Right atrium auricular region (tissue), 2 donors: Measurements from ENCODE around the gene OPRD1. TPM values are rescaled to one million over a fixed set of nuclear protein-coding genes. Genes with fewer than 3 reads are reported as not detected.
"Not testable (repeated sequence)": the region's sequence is repeated elsewhere in the genome, so short reads cannot be mapped to it uniquely, and the experiment has no call there.

Experiments
- DNase-seq: peaks from one replicate; pipeline ENCODE4 v3.0.0-alpha.2; 2019; ENCODE audit warnings: low spot score
- H3K27ac ChIP-seq, 2 donors: fragments of 200-600 bp; sonication (generic); 1 replicate in 1 of 2; 2 replicates in 1 of 2; pipeline ENCODE4 v1.5.1; 2016 to 2019
- H3K27me3 ChIP-seq, 2 donors: fragments of 200-600 bp; sonication (generic); one replicate each; pipeline versions ENCODE4 v1.5.1 to v1.6.0; 2017 to 2019
- H3K36me3 ChIP-seq: fragments of 200-600 bp; sonication (generic); one replicate; pipeline ENCODE4 v1.5.1; 2016
- H3K4me1 ChIP-seq, 2 donors: fragments of 200-600 bp; sonication (generic); one replicate each; pipeline versions ENCODE4 v1.5.1 to v1.6.0; 2017 to 2019
- H3K4me3 ChIP-seq, 2 donors: fragments of 200-600 bp; sonication (generic); 1 replicate in 1 of 2; 2 replicates in 1 of 2; pipeline ENCODE4 v1.5.1; 2017 to 2019; ENCODE audit warnings: mild to moderate bottlenecking in 1 of 2, moderate library complexity in 1 of 2
- H3K9me3 ChIP-seq, 2 donors: fragments of 200-600 bp; sonication (generic); one replicate each; pipeline ENCODE4 v1.5.1; 2019
- CTCF ChIP-seq, 2 donors: fragments of 200-600 bp; sonication (generic); IDR thresholded peaks; one replicate each; pipeline ENCODE4 v1.5.1; 2019; ENCODE audit warnings: antibody characterized with exemption in 2 of 2
- total RNA-seq, 2 donors: library from RNA; depleted of rRNA; stranded (reverse); fragments of >200 nt; gene quantifications; one replicate each; pipeline ENCODE4 v1.1.0, GENCODE V29; 2016

OPRD1 gene
- total RNA-seq: not detected

- no peak within 1 kb of the TSS for H3K27ac ChIP-seq
- no peak for DNase-seq
- TF ChIP-seq CTCF (IDR thresholded peaks at IDR 0.05): no peak
- no peak within 1 kb of the TSS for H3K4me3 ChIP-seq
- H3K9me3 ChIP-seq: no peaks in the 10 kb centered on the region
- no peaks in the 10 kb centered on the region for H3K4me1 ChIP-seq
- H3K27me3 ChIP-seq: peaks cover 0 to 3% of the 10 kb centered on the region in 2 donors
- H3K36me3 ChIP-seq: no peaks in the 10 kb centered on the region
Measured at GRCh38 chr1:28811766-28812668, at the start of gene OPRD1. TSS of gene OPRD1 (plus strand) at chr1:28812170. CDS start at chr1:28812384, 214 bp downstream.

GRCh38 chr1:28766532-28767183, 45.3 kb upstream of the OPRD1 start:
- no peak for DNase-seq
- no peak for TF ChIP-seq CTCF (IDR thresholded peaks at IDR 0.05)
- H3K4me1 ChIP-seq: no peaks in the 10 kb centered on the region
- H3K36me3 ChIP-seq: peaks cover 12% of the 10 kb centered on the region
- no peak overlapping the region for H3K4me3 ChIP-seq
- H3K9me3 ChIP-seq: no peaks in the 10 kb centered on the region
- H3K27ac ChIP-seq: no peak overlapping the region
- H3K27me3 ChIP-seq: no peaks in the 10 kb centered on the region

DNA sequence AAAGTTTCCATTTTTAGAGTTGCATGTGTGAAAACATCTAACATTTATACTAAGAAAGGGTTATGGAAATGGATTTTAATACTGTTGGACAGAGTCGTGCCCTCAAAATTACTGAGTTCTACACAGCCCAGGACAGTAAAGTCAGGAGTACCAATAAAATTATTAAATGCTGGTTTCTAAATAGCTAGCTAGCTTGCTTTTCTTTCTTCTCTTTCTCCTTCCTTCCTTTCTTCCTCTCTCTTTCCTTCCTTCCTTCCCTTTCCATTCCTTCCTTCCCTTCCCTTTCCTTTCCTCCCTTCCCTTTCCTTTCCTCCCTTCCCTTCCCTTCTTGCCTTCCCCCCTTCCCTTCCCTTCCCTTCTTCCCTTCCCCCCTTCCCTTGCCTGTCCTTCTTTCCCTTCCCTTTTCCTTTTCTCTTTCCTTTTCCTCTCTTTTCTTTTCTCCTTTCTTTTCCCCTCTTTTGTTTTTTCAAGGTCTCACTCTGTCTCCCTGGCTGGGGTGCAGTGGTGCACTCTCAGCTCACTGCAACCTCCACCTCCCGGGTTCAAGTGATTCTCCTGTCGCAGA, 41.3 kb upstream of the OPRD1 start:
- DNase-seq: no peak
- no peak for TF ChIP-seq CTCF (IDR thresholded peaks at IDR 0.05)
- no peak overlapping the region for H3K27ac ChIP-seq
- no peak overlapping the region for H3K4me3 ChIP-seq
- H3K27me3 ChIP-seq: no peaks in the 10 kb centered on the region
- peaks cover 12% of the 10 kb centered on the region for H3K36me3 ChIP-seq
- H3K9me3 ChIP-seq: no peaks in the 10 kb centered on the region
- peaks cover 0 to 12% of the 10 kb centered on the region in 2 donors for H3K4me1 ChIP-seq

DNA sequence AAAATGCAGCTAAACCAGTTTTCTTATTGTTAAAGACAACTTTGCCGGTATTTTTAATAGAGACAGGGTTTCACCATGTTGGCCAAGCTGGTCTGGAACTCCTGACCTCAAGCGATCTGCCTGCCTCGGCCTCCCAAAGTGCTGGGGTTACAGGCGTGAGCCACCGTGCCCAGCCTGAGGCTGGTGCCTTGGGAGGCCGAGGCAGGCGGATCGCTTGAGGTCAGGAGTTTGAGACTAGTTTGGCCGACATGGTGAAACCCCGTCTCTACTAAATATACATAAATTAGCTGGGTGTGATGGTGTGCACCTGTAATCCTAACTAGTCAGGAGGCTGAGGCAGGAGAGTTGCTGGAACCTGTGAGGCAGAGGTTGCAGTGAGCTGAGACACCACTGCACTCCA, 40.0 kb upstream of the OPRD1 start:
- H3K27ac ChIP-seq, H3K9me3 ChIP-seq, H3K4me3 ChIP-seq, DNase-seq, H3K27me3 ChIP-seq: not testable (repeated sequence)
- Histone ChIP-seq H3K36me3 (peaks cover 12% of the 10 kb centered on the region), H3K4me1 (peaks cover 0 to 13% of the 10 kb centered on the region in 2 donors)

DNA sequence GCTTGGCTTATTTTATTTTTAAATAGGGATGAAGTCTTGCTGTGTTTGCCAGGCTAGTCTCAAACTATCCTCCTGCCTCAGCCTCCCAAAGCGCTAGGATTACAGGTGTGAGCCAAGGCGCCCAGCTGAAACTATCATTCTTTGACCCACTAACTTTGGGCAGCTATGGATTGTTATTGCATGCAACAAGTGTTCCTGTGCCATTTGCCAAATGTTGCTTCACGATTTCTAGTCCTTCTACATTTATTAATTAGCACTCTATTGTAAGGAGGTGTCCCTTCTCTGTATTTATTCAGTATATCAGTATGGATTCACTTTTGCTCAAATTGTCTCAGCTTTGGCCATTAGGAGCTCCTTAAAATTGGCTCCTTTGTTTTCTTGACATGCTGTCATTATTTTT, 38.9 kb upstream of the OPRD1 start:
- H3K27me3 ChIP-seq: no peaks in the 10 kb centered on the region
- no peak overlapping the region for H3K4me3 ChIP-seq
- no peak overlapping the region for H3K27ac ChIP-seq
- H3K4me1 ChIP-seq: peaks cover 0 to 13% of the 10 kb centered on the region in 2 donors
- DNase-seq: no peak
- H3K36me3 ChIP-seq: peaks cover 12% of the 10 kb centered on the region
- no peak for TF ChIP-seq CTCF (IDR thresholded peaks at IDR 0.05)
- no peaks in the 10 kb centered on the region for H3K9me3 ChIP-seq
